ENCODE results near the gene FCER1G.
"Not testable (repeated sequence)": the region's sequence is repeated elsewhere in the genome, so short reads cannot be mapped to it uniquely, and the experiment has no call there.

Gene FCER1G

DNA sequence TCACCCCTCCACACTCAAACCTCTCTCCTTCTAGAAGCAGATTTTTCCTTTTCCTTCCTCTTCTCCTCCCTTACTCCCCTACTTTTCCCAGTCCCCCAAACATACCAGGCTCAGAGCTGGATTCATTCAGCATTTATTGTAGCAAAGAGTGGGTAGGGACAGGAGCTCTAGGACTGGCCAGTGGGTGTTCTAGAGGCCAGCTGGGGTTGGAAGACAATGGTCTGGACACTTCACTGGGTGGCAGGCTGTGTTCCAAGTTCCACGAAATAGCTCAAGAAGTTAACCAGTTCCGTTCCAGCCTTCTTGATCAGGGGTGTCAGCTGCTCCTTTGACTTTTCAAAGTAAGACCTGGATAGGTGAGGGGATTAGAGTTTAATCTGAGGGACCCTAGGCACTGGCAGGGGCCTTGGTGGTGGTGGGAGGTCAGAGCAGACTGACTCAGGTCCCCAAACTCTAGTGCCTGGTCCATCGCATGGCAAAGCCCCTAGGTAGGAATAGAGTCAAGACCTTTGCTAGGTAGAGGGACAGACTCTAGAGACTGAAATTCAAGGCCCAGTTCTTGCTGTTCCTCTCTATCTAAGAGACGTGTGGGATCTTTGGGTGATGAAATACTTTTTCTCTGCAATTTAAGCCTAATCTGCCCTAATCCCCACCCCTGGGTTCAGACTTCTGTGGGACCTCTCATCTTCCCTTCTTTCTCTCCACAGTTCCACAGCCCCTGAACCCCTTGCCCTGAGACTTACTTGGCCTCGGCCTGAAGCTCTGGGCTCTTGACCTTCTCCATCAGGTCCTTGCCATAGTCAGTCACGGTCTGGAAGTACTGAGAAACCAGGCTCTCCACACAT lies 7.3 kb downstream of the FCER1G start:
- in situ Hi-C loops (cut with HindIII; ENCODE audit: low sequenced_read_pairs) = loop anchor here (25.0 kb wide), 1 partner anchor 515 kb away; the partner anchor contains the start of gene DUSP12
- TF ChIP-seq, protein P1, sequence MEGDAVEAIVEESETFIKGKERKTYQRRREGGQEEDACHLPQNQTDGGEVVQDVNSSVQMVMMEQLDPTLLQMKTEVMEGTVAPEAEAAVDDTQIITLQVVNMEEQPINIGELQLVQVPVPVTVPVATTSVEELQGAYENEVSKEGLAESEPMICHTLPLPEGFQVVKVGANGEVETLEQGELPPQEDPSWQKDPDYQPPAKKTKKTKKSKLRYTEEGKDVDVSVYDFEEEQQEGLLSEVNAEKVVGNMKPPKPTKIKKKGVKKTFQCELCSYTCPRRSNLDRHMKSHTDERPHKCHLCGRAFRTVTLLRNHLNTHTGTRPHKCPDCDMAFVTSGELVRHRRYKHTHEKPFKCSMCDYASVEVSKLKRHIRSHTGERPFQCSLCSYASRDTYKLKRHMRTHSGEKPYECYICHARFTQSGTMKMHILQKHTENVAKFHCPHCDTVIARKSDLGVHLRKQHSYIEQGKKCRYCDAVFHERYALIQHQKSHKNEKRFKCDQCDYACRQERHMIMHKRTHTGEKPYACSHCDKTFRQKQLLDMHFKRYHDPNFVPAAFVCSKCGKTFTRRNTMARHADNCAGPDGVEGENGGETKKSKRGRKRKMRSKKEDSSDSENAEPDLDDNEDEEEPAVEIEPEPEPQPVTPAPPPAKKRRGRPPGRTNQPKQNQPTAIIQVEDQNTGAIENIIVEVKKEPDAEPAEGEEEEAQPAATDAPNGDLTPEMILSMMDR (IDR thresholded peaks at IDR 0.05; ENCODE audit: low read depth, low read length, missing control alignments) = no peak
- DNase-seq (ENCODE audit: low read depth) = no peak
- H3K4me3 ChIP-seq (ENCODE audit: low read depth, low read length) = no peak overlapping the region

DNA sequence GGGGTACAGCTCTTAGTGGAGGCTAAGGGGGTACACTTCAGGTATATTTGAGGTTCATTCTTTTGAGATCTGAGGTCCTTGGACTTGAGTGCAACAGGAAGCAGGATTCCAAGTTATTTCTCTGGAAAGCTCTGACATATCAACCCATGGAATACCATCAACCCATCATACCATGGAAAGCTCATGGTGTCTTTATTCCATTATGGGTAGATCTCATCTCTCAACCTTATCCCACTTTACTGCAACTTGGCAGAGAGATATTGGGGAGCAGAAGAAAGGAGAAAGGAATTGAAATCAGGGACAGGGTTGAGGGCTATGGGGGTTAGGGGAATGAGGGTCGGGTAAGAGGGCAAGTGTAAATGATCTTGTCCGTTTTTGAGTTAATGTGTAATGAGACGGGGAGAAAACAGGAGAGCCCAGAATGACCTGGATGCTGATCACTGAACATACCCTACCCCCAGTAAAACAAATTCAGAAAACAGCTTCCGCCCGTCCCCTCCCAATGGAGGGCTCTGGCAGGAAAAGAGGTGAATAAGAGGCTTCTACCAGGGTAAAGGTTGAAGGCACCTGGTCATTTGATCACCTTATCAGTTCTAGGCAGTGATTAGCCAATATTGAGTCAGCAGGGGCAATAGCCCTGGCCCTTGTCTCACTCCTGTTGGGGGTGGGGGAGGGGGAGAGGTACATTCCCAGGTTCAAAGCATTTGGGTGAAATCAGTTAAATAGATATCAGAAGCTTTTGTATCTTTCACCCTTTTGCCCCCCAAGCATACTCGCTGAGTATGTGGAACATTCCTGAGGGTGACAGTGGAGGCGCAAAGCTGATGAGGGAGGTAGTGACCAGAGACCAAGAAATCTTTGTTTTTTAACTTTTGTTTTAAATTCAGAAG lies 9.0 kb downstream of the FCER1G start:
- DNase-seq (ENCODE audit: low read depth) = no peak
- TF ChIP-seq, protein P1 (IDR thresholded peaks at IDR 0.05; ENCODE audit: low read depth, low read length, missing control alignments) = no peak
- in situ Hi-C loops (cut with HindIII; ENCODE audit: low sequenced_read_pairs) = loop anchor here (25.0 kb wide), 1 partner anchor 513 kb away; the partner anchor contains the start of gene DUSP12
- no peak overlapping the region for H3K4me3 ChIP-seq (ENCODE audit: low read depth, low read length)

DNA sequence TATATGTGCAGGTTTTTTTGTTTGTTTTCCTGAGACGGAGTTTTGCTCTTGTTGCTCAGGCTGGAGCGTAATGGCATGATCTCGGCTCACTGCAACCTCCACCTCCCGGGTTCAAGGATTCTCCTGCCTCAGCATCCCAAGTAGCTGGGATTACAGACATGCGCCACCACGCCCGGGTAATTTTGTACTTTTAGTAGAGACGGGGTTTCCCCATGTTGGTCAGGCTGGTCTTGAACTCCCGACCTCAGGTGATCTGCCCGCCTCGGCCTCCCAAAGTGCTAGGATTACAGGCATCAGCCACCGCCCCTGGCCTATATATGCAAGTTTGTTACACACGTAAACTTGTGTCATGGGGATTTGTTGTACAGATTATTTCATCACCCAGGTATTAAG lies 9.6 kb downstream of the FCER1G start:
- DNase-seq (ENCODE audit: low read depth); H3K4me3 ChIP-seq (ENCODE audit: low read depth, low read length): not testable (repeated sequence)
- in situ Hi-C loops (cut with HindIII; ENCODE audit: low sequenced_read_pairs) = loop anchor here (25.0 kb wide), 1 partner anchor 513 kb away; the partner anchor contains the start of gene DUSP12

DNA sequence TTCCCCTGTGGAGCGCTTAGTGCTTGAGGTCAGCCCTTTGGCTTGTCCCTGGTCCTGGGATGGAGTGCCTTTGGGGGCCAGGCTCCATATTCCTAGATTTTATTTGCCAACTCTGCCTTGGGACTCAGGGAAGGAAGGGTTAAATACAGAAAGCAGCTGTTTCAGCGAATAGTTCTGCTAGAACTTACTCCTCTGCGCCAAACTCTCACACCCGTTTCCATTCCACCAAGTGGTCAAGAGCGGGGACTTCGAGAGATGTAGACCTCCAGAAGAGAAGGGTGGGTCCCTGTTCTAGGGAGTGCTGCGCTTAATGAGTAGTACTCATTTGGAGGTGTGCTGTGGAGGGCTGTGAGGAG lies 10.1 kb downstream of the FCER1G start:
- no peak overlapping the region for H3K4me3 ChIP-seq (ENCODE audit: low read depth, low read length)
- DNase-seq (ENCODE audit: low read depth) = no peak
- in situ Hi-C loops (cut with HindIII; ENCODE audit: low sequenced_read_pairs) = no loop called here

DNA sequence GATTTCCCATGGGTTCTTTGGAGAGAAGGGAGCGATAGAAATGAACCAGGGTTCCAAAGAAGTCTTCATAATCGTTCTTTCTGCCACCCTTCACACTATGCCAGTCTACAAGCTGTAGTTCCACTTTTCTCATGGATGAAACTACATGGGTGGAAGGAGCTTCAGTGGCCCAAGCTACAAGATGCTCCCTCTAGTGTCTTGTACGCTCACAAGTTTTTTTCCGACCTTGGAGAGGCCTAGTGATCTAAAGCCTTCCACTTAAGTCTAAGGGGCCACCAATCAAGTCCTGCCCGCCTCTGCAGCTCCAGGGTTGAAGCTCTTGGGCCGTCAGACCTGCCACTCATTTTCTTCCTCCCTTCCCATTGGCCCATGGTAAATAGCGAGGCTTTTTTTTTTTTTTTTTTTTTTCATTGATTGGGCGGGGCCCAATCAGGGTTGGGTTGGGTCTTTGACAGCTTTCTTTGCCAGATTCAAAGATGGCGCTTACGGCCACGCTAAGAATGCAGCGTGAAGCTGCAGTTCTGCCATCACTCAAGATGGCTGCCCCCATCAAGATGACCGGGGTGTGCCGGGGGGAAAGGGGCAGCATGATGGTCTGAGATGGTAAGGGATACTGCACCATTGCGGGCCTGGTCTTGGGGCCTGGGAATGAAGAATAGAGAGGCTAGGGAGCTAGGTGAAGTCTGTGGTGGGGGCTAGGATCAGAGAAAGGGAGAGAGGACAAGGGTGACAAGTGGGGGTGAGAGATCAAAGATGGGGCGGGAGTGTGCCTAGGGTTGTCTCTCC lies 10.6 kb downstream of the FCER1G start, which contains the start of gene TOMM40L:
TSS of gene TOMM40L (plus strand) at position 527 of the 786 bp plus-strand sequence. CDS start 430 bp downstream, outside the sequence.
- peak; percentile 98 for DNase-seq (ENCODE audit: low read depth)
- peak within 1 kb of the TSS; percentile 88 for H3K4me3 ChIP-seq (ENCODE audit: low read depth, low read length)
- TF ChIP-seq, protein P1 (IDR thresholded peaks at IDR 0.05; ENCODE audit: low read depth, low read length, missing control alignments) = peak; percentile 70
- in situ Hi-C loops (cut with HindIII; ENCODE audit: low sequenced_read_pairs) = no loop called here

More for the DNA sequence above, 10.1 kb downstream of the FCER1G start:
- TF ChIP-seq, protein P1 (IDR thresholded peaks at IDR 0.05; ENCODE audit: low read depth, low read length, missing control alignments) = no peak

DNA sequence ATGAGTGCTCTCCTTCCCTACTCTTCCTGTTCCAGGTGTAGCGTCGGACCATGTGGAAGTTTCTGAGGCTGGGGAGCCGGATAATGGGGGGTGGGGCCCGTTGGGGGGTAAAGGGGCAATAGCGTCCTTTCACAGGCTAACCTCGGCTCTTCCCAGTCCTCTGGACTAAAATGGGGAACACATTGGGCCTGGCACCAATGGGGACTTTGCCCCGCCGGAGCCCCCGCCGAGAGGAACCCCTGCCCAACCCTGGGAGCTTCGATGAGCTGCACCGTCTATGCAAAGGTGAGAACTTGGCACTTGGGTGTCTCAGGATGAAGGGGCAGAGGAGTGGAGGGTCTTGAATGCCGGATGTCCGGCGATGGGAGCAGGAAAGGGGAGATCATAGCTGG lies 11.2 kb downstream of the FCER1G start:
- DNase-seq (ENCODE audit: low read depth) = no peak
- TF ChIP-seq, protein P1 (IDR thresholded peaks at IDR 0.05; ENCODE audit: low read depth, low read length, missing control alignments) = no peak
- in situ Hi-C loops (cut with HindIII; ENCODE audit: low sequenced_read_pairs) = no loop called here
- H3K4me3 ChIP-seq (ENCODE audit: low read depth, low read length) = peak overlapping the region; percentile 88

Data from astrocyte of the cerebellum (primary cell).